RWPE2 (cell line): ENCODE data around the gene BTK.

ENCODE experiments used
- ATAC-seq: fragments of 200-7000 bp; cut with Tn5 transposase; 3 replicates; pipeline ENCODE4 v1.9.1; 2021; ENCODE audit warnings: low read depth
- DNase-seq: peaks from one replicate; pipeline ENCODE4 v3.0.0-alpha.2; 2020; ENCODE audit warnings: low spot score
- H3K27ac ChIP-seq: fragments of 450-650 bp; 2 replicates; pipeline ENCODE4 v1.5.1; 2017; ENCODE audit warnings: mild to moderate bottlenecking; ENCODE audit not compliant: poor library complexity, severe bottlenecking
- H3K27me3 ChIP-seq: fragments of 250-450 bp; sonication (Bioruptor Pico); 2 replicates; pipeline ENCODE4 v1.5.1; 2021; ENCODE audit warnings: mild to moderate bottlenecking, moderate library complexity; ENCODE audit not compliant: insufficient read depth, poor library complexity, severe bottlenecking
- H3K36me3 ChIP-seq: fragments of 250-450 bp; sonication (Bioruptor Pico); 2 replicates; pipeline ENCODE4 v1.5.1; 2020; ENCODE audit warnings: low read depth, mild to moderate bottlenecking, moderate library complexity
- H3K4me1 ChIP-seq: fragments of 250-450 bp; sonication (Bioruptor Pico); 2 replicates; pipeline ENCODE4 v1.5.1; 2021; ENCODE audit warnings: mild to moderate bottlenecking, moderate library complexity; ENCODE audit not compliant: insufficient read depth, poor library complexity, severe bottlenecking
- H3K4me3 ChIP-seq: fragments of 250-450 bp; sonication (Bioruptor Pico); 2 replicates; pipeline ENCODE4 v1.5.1; 2021; ENCODE audit warnings: mild to moderate bottlenecking, moderate library complexity; ENCODE audit not compliant: severe bottlenecking
- H3K9me3 ChIP-seq: fragments of 250-450 bp; sonication (Bioruptor Pico); 2 replicates; pipeline ENCODE4 v1.5.1; 2021; ENCODE audit warnings: mild to moderate bottlenecking, moderate library complexity; ENCODE audit not compliant: severe bottlenecking
- CTCF ChIP-seq: fragments of 450-650 bp; IDR thresholded peaks from one replicate; pipeline ENCODE4 v1.5.1; 2017; ENCODE audit warnings: mild to moderate bottlenecking, moderate library complexity; ENCODE audit not compliant: poor library complexity, severe bottlenecking

The BTK gene

DNA sequence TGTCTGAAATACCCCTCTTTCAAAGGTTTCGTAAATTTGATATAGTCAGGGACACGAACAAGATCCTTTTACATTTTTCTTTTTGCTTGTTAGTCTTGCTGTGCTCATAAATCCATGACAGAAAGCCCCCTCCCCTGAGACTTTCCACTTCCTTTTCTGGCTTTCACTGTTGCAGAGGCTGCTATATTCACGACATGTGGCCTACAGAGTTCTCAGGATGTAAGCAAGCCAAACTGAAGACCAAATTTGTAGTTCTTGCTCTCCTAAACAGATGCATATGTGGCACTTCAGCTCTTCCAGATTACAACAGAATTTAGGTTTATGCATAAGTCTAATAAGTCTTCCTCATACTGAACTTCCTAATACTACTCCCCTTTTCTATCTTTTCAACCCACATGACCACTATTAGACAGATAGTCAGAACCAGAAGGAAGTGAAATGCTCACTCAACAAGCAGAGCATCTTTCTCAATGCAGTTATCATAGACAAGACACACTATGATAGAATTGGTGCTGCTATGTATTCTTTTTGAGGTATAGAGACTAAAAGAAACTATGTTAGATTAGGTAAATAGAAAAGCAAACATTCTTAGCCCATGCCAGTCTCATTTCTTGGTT lies 15.0 kb downstream of the BTK start:
- H3K4me3 ChIP-seq, result no peak overlapping the region
- TF ChIP-seq CTCF, result no peak
- no peak for DNase-seq
- no peak overlapping the region for H3K27ac ChIP-seq
- H3K27me3 ChIP-seq, result no peaks in the 10 kb centered on the region
- H3K9me3 ChIP-seq, result no peaks in the 10 kb centered on the region
- no peaks in the 10 kb centered on the region for H3K36me3 ChIP-seq
- ATAC-seq, result no peak
- H3K4me1 ChIP-seq, result no peaks in the 10 kb centered on the region

DNA sequence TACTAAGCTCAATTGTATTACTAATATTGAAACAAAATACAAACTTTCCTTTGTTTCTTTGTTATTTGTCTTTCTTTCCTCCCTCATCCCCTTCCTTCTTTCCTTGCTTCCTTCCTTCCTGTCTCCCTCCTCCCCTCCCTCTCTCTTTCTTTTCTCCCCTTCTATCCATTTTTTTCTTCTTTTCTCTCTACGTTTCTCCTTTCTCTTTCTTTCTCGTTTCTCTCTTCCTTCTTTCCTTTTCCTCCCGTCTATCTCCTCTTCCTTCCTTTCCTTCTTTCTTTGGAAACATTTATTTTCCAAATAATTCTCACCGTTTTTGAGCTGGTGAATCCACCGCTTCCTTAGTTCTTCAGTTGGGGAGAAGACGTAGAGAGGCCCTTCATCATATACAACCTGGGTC lies 16.3 kb downstream of the BTK start:
- Histone ChIP-seq H3K27ac (no peak overlapping the region), H3K4me1 (no peaks in the 10 kb centered on the region), H3K36me3 (no peaks in the 10 kb centered on the region), H3K27me3 (no peaks in the 10 kb centered on the region), H3K4me3 (no peak overlapping the region), H3K9me3 (no peaks in the 10 kb centered on the region)
- DNase-seq (no peak), ATAC-seq (no peak)
- TF ChIP-seq CTCF, result no peak

GRCh38 chrX:101368800-101369199 lies 17.2 kb downstream of the BTK start:
- H3K36me3 ChIP-seq, result no peaks in the 10 kb centered on the region
- no peak for DNase-seq
- H3K27me3 ChIP-seq, result no peaks in the 10 kb centered on the region
- no peaks in the 10 kb centered on the region for H3K4me1 ChIP-seq
- ATAC-seq, result no peak
- no peaks in the 10 kb centered on the region for H3K9me3 ChIP-seq
- no peak for TF ChIP-seq CTCF
- H3K27ac ChIP-seq, result no peak overlapping the region
- H3K4me3 ChIP-seq, result no peak overlapping the region

DNA sequence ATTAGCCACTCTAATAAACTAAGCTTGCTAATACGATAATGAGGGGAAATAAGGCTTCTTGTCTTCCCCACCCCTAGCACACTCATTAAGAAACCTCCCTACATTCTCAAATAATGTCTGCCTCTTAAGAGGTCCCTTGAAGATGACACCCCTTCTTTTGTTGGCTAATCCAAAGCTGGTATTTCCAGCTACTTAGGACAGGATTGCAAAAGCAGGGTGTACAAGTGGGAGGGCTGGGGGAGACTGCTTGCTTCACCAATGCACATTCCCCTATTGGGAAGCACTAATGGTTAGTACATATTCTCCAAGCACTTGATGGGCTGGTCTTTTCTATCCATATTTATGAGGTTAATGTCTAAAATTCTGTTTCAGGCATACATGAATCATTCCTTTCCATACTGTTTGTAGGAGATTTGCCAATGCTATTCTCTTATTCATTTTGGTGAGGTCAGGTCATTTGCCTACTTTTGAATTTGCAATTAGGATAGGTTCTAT lies 20.6 kb downstream of the BTK start:
- H3K36me3 ChIP-seq, result no peaks in the 10 kb centered on the region
- H3K27ac ChIP-seq, result no peak overlapping the region
- no peak for ATAC-seq

More for the DNA sequence above, 20.6 kb downstream of the BTK start:
- H3K9me3 ChIP-seq, result no peaks in the 10 kb centered on the region
- DNase-seq, result no peak
- H3K4me3 ChIP-seq, result no peak overlapping the region
- no peaks in the 10 kb centered on the region for H3K4me1 ChIP-seq
- no peaks in the 10 kb centered on the region for H3K27me3 ChIP-seq
- TF ChIP-seq CTCF, result no peak
